ENCODE results near the gene RNF112.

Gene RNF112

GRCh38 chr17:19375732-19376131 lies 35.3 kb upstream of the RNF112 start:
- no peak for DNase-seq

- no peak for DNase-seq
Observed at GRCh38 chr17:19376811-19377210, 34.2 kb upstream of the RNF112 start.

DNA sequence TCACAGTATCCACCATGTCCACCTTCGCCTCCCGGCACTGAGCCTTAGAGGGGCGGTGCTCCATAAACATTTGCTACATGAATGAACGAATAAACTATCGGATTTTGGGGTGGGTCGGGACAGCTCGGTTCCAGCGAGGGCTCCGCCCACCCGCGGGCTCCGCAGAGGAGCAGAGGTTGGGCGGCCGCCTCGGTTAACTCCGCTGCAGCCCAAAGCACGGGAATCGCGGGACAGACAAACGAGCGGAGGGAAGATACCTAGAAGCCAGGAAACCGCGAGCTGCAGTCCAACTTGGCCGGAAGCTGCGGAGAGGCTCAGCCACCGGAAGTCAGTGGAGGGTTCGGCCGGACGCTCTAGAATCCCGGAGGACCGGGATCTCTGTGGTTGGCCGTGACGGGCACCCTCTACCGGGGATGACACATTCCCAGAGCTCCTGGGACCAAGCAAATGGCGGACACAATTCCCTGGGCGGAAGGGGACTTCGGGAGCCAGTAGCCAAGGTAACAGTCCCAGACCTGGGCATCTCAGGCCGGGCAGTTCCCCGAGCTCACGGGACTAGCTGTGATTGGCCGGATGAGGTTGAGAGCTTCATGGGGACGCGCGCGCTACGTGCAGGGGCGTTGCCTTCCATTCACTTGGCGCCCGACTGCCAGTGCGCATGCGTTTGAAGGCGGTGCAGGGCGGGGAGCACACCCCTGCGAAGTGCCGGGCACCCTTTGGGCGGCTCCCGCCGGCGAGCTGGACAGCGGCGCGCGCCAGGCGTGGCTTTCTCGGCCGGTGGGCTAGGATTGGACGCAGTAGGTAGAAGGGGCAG lies 33.2 kb upstream of the RNF112 start:
- peak; percentile 83 to 100 (median 99) for DNase-seq

DNA sequence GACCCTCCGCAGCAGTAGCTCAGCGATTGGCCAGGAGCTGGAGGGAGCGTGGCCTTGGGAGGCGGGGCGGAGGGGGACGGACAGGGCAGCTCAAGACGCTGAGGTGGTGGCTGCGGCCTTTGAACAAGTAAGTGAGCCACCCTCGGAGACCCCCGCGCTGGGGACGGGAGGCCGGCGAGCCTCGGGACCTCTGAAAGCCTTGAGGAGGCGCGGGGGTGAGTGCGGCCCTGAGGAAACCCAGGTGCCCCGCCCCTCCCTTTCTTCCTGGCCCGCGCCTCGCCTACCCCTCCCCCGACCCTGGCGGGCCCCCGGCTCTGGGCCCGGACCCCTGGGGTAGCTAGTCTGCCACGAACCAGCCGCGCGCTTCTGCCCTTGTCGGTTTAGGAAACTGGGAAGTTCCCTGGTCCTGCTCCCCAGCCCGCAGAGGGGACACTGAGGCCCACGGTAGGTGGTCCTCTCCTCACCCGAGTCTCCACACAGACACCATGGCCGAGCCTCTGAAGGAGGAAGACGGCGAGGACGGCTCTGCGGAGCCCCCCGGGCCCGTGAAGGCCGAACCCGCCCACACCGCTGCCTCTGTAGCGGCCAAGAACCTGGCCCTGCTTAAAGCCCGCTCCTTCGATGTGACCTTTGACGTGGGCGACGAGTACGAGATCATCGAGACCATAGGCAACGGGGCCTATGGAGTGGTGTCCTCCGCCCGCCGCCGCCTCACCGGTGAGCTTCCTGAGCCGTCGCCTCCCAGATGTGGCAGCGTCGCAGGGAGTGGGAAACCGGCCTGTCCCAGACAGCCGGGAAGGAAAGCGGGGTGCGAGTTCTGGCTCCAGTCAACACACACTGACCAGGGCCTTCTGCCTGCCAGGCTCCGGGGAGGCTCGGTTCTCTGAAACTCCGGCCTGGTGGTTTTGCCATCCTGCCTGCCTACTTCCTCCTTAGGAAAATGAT lies 32.3 kb upstream of the RNF112 start, which contains the start of gene MAPK7:
Gene MAPK7, plus strand, starts transcription at position 83 of the 945 bp plus-strand sequence. Its CDS starts 403 bp downstream, at position 486.
- DNase-seq, result no peak

GRCh38 chr17:19379361-19380065 lies 31.5 kb upstream of the RNF112 start:
- no peak for DNase-seq

DNA sequence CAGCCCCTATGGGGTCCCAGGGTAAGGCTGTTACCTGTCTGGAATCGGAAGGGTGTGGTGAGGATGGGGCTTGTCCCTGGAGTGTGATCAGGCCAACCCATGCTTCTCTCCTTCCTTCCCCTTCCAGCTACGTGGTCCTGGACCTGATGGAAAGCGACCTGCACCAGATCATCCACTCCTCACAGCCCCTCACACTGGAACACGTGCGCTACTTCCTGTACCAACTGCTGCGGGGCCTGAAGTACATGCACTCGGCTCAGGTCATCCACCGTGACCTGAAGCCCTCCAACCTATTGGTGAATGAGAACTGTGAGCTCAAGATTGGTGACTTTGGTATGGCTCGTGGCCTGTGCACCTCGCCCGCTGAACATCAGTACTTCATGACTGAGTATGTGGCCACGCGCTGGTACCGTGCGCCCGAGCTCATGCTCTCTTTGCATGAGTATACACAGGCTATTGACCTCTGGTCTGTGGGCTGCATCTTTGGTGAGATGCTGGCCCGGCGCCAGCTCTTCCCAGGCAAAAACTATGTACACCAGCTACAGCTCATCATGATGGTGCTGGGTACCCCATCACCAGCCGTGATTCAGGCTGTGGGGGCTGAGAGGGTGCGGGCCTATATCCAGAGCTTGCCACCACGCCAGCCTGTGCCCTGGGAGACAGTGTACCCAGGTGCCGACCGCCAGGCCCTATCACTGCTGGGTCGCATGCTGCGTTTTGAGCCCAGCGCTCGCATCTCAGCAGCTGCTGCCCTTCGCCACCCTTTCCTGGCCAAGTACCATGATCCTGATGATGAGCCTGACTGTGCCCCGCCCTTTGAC lies 30.3 kb upstream of the RNF112 start:
- no peak for DNase-seq

DNA sequence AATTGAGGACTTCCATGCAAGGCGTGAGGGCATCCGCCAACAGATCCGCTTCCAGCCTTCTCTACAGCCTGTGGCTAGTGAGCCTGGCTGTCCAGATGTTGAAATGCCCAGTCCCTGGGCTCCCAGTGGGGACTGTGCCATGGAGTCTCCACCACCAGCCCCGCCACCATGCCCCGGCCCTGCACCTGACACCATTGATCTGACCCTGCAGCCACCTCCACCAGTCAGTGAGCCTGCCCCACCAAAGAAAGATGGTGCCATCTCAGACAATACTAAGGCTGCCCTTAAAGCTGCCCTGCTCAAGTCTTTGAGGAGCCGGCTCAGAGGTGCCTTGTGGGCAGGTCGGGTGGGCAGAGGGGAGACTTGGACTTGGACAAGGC lies 29.7 kb upstream of the RNF112 start:
- DNase-seq, result no peak

- no peak for DNase-seq
Observed at GRCh38 chr17:19381741-19382444, 29.1 kb upstream of the RNF112 start.

DNA sequence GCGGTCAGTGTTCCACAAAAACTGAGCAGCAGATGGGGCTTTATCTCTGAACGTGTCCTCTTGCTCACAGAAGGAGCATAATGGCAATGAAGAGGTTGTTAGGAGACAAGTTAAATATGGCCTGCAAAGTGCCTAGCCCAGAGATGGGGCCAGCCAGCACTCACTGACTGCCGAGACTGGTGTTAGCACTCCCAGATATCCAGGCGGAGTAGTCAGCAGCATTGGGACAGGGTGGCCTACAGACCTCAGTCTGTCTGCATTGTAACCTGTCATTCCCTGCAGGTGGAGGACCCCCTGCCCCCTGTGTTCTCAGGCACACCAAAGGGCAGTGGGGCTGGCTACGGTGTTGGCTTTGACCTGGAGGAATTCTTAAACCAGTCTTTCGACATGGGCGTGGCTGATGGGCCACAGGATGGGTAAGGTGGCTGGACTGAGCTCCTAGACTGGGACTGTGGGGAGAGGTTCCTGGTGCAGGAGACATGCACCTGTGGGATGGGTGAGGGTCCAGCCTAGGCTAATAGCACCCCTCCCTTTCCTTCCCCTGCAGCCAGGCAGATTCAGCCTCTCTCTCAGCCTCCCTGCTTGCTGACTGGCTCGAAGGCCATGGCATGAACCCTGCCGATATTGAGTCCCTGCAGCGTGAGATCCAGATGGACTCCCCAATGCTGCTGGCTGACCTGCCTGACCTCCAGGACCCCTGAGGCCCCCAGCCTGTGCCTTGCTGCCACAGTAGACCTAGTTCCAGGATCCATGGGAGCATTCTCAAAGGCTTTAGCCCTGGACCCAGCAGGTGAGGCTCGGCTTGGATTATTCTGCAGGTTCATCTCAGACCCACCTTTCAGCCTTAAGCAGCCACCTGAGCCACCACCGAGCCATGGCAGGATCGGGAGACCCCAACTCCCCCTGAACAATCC lies 28.2 kb upstream of the RNF112 start:
- no peak for DNase-seq

- no peak for DNase-seq
Observed at GRCh38 chr17:19383681-19384470, 27.2 kb upstream of the RNF112 start.

DNA sequence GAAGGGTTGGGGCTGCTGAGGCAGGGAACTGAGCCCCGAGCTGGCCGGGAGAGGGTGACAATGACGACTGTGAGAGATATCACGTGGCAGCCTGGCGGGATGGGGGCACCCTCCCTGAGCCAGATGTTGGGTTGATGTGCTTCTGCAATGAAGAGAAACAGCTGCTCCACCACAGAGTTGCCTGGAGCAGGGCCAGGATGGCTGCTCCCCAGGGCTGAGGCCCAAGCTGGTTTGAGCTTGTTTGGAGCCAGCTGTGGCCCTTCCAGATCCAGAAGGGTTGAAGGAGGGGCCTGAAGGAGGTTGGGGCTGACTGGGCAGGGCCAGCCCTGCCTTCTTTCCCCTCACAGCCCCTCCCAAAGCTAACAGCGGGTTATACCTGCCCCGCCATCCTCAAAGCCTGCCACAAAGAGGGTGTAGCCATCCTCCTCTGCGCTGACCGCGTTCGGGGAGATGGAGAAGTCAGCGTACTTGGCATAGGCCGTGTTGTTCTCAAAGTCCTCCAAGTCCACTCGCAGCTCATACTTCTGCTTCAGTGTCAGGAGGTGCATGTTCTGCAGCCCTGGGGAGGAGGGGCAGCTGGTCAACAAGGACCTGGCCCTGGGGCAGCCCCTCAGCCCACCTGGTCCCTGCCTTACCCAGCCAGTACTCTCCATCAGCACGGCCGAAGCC lies 26.2 kb upstream of the RNF112 start:
- peak in 50 of 56 donors; percentile 19 to 97 (median 78) for DNase-seq

DNA sequence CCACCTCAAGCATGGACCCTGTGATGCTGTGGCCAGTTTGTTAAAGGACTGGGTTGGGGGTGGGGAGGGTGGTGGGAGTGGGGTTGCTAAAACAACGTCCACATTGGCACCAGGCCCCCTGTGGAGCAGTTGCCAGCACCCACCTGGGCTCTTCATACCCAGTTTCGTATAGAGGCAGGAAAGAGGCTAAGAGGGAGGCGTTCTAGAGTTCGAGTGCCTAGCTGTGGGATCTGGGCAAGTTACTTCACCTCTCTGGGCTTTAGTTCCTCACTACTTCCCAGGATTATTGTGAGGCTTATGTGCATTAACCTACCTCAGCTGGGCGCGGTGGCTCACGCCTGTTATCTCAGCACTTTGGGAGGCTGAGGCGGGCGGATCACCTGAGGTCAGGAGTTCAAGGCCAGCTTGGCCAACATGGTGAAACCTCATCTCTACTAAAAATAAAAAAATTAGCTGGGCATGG lies 25.5 kb upstream of the RNF112 start:
- no peak for DNase-seq

DNA sequence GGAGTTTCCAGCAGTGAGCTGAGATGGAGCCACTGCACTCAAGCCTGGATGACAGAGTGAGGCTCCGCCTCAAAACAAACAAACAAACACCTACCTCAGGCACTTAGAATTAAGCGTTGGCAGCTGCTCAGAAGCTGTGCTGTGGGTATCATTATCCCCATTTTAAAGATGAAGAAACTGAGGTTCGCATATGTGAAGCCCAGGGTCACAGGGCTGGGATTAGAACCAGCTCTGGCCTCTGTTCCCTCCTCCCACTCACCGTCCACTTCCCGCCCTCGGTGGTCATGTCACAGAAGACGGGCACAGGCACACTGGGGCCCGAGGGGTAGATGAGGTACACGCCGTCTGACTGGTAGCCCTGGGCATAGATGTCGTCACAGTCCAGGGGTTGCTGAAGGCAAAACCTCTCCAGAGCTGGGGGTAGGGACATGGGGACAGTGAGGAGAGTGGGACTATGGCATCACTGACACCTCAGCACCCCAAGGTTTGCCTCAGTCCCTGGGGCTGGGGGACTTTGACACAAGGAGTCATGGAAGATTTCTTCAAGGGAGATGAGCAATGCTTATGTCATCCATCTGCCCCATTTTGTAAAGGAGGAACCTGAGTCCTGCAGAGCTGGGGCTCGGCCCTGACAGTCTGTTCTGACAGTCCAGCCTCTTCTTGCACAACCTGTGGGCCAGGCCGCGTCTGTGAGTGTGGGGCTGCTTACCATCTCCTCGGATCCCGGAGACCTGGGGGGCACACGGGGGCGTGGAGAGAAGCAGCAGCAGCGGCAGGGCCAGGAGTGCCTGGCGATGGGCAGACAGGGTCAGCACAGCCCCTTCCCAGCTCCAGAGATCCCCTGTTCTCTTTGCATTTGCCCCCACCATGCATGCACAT lies 24.7 kb upstream of the RNF112 start:
- no peak for DNase-seq

GRCh38 chr17:19386974-19387920 lies 23.8 kb upstream of the RNF112 start, which contains the start of gene MFAP4:
MFAP4 (minus strand) TSS chr17:19387190; CDS start chr17:19387155, 35 bp downstream.
- peak in 22 of 56 donors; percentile 24 to 73 (median 40) for DNase-seq
